ENCODE measurements around the gene THEMIS. TPM values are rescaled to one million over a fixed set of nuclear protein-coding genes. Genes with fewer than 3 reads are reported as not detected.

THEMIS gene
- total RNA-seq, 1 donor from 2014 or later, result under 0.01 TPM

GRCh38 chr6:127845242-127845641, 55.6 kb downstream of the THEMIS start:
- no peaks in the 10 kb centered on the region for H3K9me3 ChIP-seq (ENCODE audit: control insufficient read depth in 3 of 3, low read length in 3 of 3)
- no peaks in the 10 kb centered on the region for H3K4me1 ChIP-seq (ENCODE audit: control insufficient read depth in 3 of 3, insufficient read depth in 3 of 3, low read length in 3 of 3)
- no peak overlapping the region for H3K27ac ChIP-seq (ENCODE audit: low read depth, low read length)
- no peaks in the 10 kb centered on the region for H3K27me3 ChIP-seq (ENCODE audit: control insufficient read depth in 3 of 3, insufficient read depth in 3 of 3, low read length in 3 of 3)
- no peak overlapping the region for H3K9ac ChIP-seq (ENCODE audit: low read depth in 1 of 3, low read length in 3 of 3)
- H3K4me3 ChIP-seq (ENCODE audit: low read length in 3 of 3), result no peak overlapping the region
- no peaks in the 10 kb centered on the region for H3K36me3 ChIP-seq (ENCODE audit: control insufficient read depth in 3 of 3, insufficient read depth in 3 of 3, low read length in 3 of 3)

- Histone ChIP-seq H3K9ac (ENCODE audit: low read depth in 1 of 3, low read length in 3 of 3) (no peak overlapping the region), H3K36me3 (ENCODE audit: control insufficient read depth in 3 of 3, insufficient read depth in 3 of 3, low read length in 3 of 3) (no peaks in the 10 kb centered on the region), H3K27me3 (ENCODE audit: control insufficient read depth in 3 of 3, insufficient read depth in 3 of 3, low read length in 3 of 3) (no peaks in the 10 kb centered on the region), H3K9me3 (ENCODE audit: control insufficient read depth in 3 of 3, low read length in 3 of 3) (no peaks in the 10 kb centered on the region), H3K4me1 (ENCODE audit: control insufficient read depth in 3 of 3, insufficient read depth in 3 of 3, low read length in 3 of 3) (no peaks in the 10 kb centered on the region), H3K27ac (ENCODE audit: low read depth, low read length) (no peak overlapping the region), H3K4me3 (ENCODE audit: low read length in 3 of 3) (no peak overlapping the region)
Observed at GRCh38 chr6:127844529-127844928, 56.3 kb downstream of the THEMIS start.

- no peaks in the 10 kb centered on the region for H3K27me3 ChIP-seq (ENCODE audit: control insufficient read depth in 3 of 3, insufficient read depth in 3 of 3, low read length in 3 of 3)
- H3K9ac ChIP-seq (ENCODE audit: low read depth in 1 of 3, low read length in 3 of 3), result no peak overlapping the region
- H3K4me3 ChIP-seq (ENCODE audit: low read length in 3 of 3), result no peak overlapping the region
- H3K27ac ChIP-seq (ENCODE audit: low read depth, low read length), result no peak overlapping the region
- H3K9me3 ChIP-seq (ENCODE audit: control insufficient read depth in 3 of 3, low read length in 3 of 3), result no peaks in the 10 kb centered on the region
- no peaks in the 10 kb centered on the region for H3K4me1 ChIP-seq (ENCODE audit: control insufficient read depth in 3 of 3, insufficient read depth in 3 of 3, low read length in 3 of 3)
- no peaks in the 10 kb centered on the region for H3K36me3 ChIP-seq (ENCODE audit: control insufficient read depth in 3 of 3, insufficient read depth in 3 of 3, low read length in 3 of 3)
Observed at GRCh38 chr6:127843582-127843981, 57.3 kb downstream of the THEMIS start.

GRCh38 chr6:127842562-127842961, 58.3 kb downstream of the THEMIS start:
- Histone ChIP-seq H3K9ac (ENCODE audit: low read depth in 1 of 3, low read length in 3 of 3) (no peak overlapping the region), H3K36me3 (ENCODE audit: control insufficient read depth in 3 of 3, insufficient read depth in 3 of 3, low read length in 3 of 3) (no peaks in the 10 kb centered on the region), H3K27me3 (ENCODE audit: control insufficient read depth in 3 of 3, insufficient read depth in 3 of 3, low read length in 3 of 3) (no peaks in the 10 kb centered on the region), H3K4me1 (ENCODE audit: control insufficient read depth in 3 of 3, insufficient read depth in 3 of 3, low read length in 3 of 3) (no peaks in the 10 kb centered on the region), H3K9me3 (ENCODE audit: control insufficient read depth in 3 of 3, low read length in 3 of 3) (no peaks in the 10 kb centered on the region), H3K27ac (ENCODE audit: low read depth, low read length) (no peak overlapping the region), H3K4me3 (ENCODE audit: low read length in 3 of 3) (no peak overlapping the region)

- H3K36me3 ChIP-seq (ENCODE audit: control insufficient read depth in 3 of 3, insufficient read depth in 3 of 3, low read length in 3 of 3), result no peaks in the 10 kb centered on the region
- H3K4me1 ChIP-seq (ENCODE audit: control insufficient read depth in 3 of 3, insufficient read depth in 3 of 3, low read length in 3 of 3), result no peaks in the 10 kb centered on the region
- H3K9me3 ChIP-seq (ENCODE audit: control insufficient read depth in 3 of 3, low read length in 3 of 3), result no peaks in the 10 kb centered on the region
- H3K27ac ChIP-seq (ENCODE audit: low read depth, low read length), result no peak overlapping the region
- no peak overlapping the region for H3K9ac ChIP-seq (ENCODE audit: low read depth in 1 of 3, low read length in 3 of 3)
- H3K4me3 ChIP-seq (ENCODE audit: low read length in 3 of 3), result no peak overlapping the region
- H3K27me3 ChIP-seq (ENCODE audit: control insufficient read depth in 3 of 3, insufficient read depth in 3 of 3, low read length in 3 of 3), result no peaks in the 10 kb centered on the region
Observed at GRCh38 chr6:127841811-127842210, 59.0 kb downstream of the THEMIS start.

GRCh38 chr6:127834136-127834535, 66.7 kb downstream of the THEMIS start:
- H3K36me3 ChIP-seq (ENCODE audit: control insufficient read depth in 3 of 3, insufficient read depth in 3 of 3, low read length in 3 of 3), result no peaks in the 10 kb centered on the region
- H3K9me3 ChIP-seq (ENCODE audit: control insufficient read depth in 3 of 3, low read length in 3 of 3), result no peaks in the 10 kb centered on the region
- H3K27ac ChIP-seq (ENCODE audit: low read depth, low read length), result no peak overlapping the region
- no peak overlapping the region for H3K9ac ChIP-seq (ENCODE audit: low read depth in 1 of 3, low read length in 3 of 3)
- H3K27me3 ChIP-seq (ENCODE audit: control insufficient read depth in 3 of 3, insufficient read depth in 3 of 3, low read length in 3 of 3), result no peaks in the 10 kb centered on the region
- no peaks in the 10 kb centered on the region for H3K4me1 ChIP-seq (ENCODE audit: control insufficient read depth in 3 of 3, insufficient read depth in 3 of 3, low read length in 3 of 3)
- no peak overlapping the region for H3K4me3 ChIP-seq (ENCODE audit: low read length in 3 of 3)

GRCh38 chr6:127833336-127833735, 67.5 kb downstream of the THEMIS start:
- Histone ChIP-seq H3K27ac (ENCODE audit: low read depth, low read length) (no peak overlapping the region), H3K9me3 (ENCODE audit: control insufficient read depth in 3 of 3, low read length in 3 of 3) (no peaks in the 10 kb centered on the region), H3K36me3 (ENCODE audit: control insufficient read depth in 3 of 3, insufficient read depth in 3 of 3, low read length in 3 of 3) (no peaks in the 10 kb centered on the region), H3K9ac (ENCODE audit: low read depth in 1 of 3, low read length in 3 of 3) (no peak overlapping the region), H3K4me1 (ENCODE audit: control insufficient read depth in 3 of 3, insufficient read depth in 3 of 3, low read length in 3 of 3) (no peaks in the 10 kb centered on the region), H3K4me3 (ENCODE audit: low read length in 3 of 3) (no peak overlapping the region), H3K27me3 (ENCODE audit: control insufficient read depth in 3 of 3, insufficient read depth in 3 of 3, low read length in 3 of 3) (no peaks in the 10 kb centered on the region)

- no peaks in the 10 kb centered on the region for H3K4me1 ChIP-seq (ENCODE audit: control insufficient read depth in 3 of 3, insufficient read depth in 3 of 3, low read length in 3 of 3)
- no peak overlapping the region for H3K9ac ChIP-seq (ENCODE audit: low read depth in 1 of 3, low read length in 3 of 3)
- H3K4me3 ChIP-seq (ENCODE audit: low read length in 3 of 3), result no peak overlapping the region
- no peaks in the 10 kb centered on the region for H3K27me3 ChIP-seq (ENCODE audit: control insufficient read depth in 3 of 3, insufficient read depth in 3 of 3, low read length in 3 of 3)
- no peak overlapping the region for H3K27ac ChIP-seq (ENCODE audit: low read depth, low read length)
- H3K9me3 ChIP-seq (ENCODE audit: control insufficient read depth in 3 of 3, low read length in 3 of 3), result no peaks in the 10 kb centered on the region
- H3K36me3 ChIP-seq (ENCODE audit: control insufficient read depth in 3 of 3, insufficient read depth in 3 of 3, low read length in 3 of 3), result no peaks in the 10 kb centered on the region
Observed at GRCh38 chr6:127832381-127832780, 68.5 kb downstream of the THEMIS start.

GRCh38 chr6:127824061-127824460, 76.8 kb downstream of the THEMIS start:
- H3K9ac ChIP-seq (ENCODE audit: low read depth in 1 of 3, low read length in 3 of 3), result no peak overlapping the region
- no peaks in the 10 kb centered on the region for H3K4me1 ChIP-seq (ENCODE audit: control insufficient read depth in 3 of 3, insufficient read depth in 3 of 3, low read length in 3 of 3)
- no peaks in the 10 kb centered on the region for H3K27me3 ChIP-seq (ENCODE audit: control insufficient read depth in 3 of 3, insufficient read depth in 3 of 3, low read length in 3 of 3)
- H3K4me3 ChIP-seq (ENCODE audit: low read length in 3 of 3), result no peak overlapping the region
- no peaks in the 10 kb centered on the region for H3K36me3 ChIP-seq (ENCODE audit: control insufficient read depth in 3 of 3, insufficient read depth in 3 of 3, low read length in 3 of 3)
- H3K27ac ChIP-seq (ENCODE audit: low read depth, low read length), result no peak overlapping the region
- H3K9me3 ChIP-seq (ENCODE audit: control insufficient read depth in 3 of 3, low read length in 3 of 3), result no peaks in the 10 kb centered on the region

GRCh38 chr6:127821431-127821830, 79.4 kb downstream of the THEMIS start:
- Histone ChIP-seq H3K27ac (ENCODE audit: low read depth, low read length) (no peak overlapping the region), H3K4me1 (ENCODE audit: control insufficient read depth in 3 of 3, insufficient read depth in 3 of 3, low read length in 3 of 3) (no peaks in the 10 kb centered on the region), H3K9me3 (ENCODE audit: control insufficient read depth in 3 of 3, low read length in 3 of 3) (no peaks in the 10 kb centered on the region), H3K36me3 (ENCODE audit: control insufficient read depth in 3 of 3, insufficient read depth in 3 of 3, low read length in 3 of 3) (no peaks in the 10 kb centered on the region), H3K9ac (ENCODE audit: low read depth in 1 of 3, low read length in 3 of 3) (no peak overlapping the region), H3K27me3 (ENCODE audit: control insufficient read depth in 3 of 3, insufficient read depth in 3 of 3, low read length in 3 of 3) (no peaks in the 10 kb centered on the region), H3K4me3 (ENCODE audit: low read length in 3 of 3) (no peak overlapping the region)

GRCh38 chr6:127818149-127818548, 82.7 kb downstream of the THEMIS start:
- Histone ChIP-seq H3K4me1 (ENCODE audit: control insufficient read depth in 3 of 3, insufficient read depth in 3 of 3, low read length in 3 of 3) (no peaks in the 10 kb centered on the region), H3K4me3 (ENCODE audit: low read length in 3 of 3) (no peak overlapping the region), H3K9me3 (ENCODE audit: control insufficient read depth in 3 of 3, low read length in 3 of 3) (no peaks in the 10 kb centered on the region), H3K36me3 (ENCODE audit: control insufficient read depth in 3 of 3, insufficient read depth in 3 of 3, low read length in 3 of 3) (no peaks in the 10 kb centered on the region), H3K9ac (ENCODE audit: low read depth in 1 of 3, low read length in 3 of 3) (no peak overlapping the region), H3K27ac (ENCODE audit: low read depth, low read length) (no peak overlapping the region), H3K27me3 (ENCODE audit: control insufficient read depth in 3 of 3, insufficient read depth in 3 of 3, low read length in 3 of 3) (no peaks in the 10 kb centered on the region)
